Measurements from ENCODE around the gene RCOR2.

DNA sequence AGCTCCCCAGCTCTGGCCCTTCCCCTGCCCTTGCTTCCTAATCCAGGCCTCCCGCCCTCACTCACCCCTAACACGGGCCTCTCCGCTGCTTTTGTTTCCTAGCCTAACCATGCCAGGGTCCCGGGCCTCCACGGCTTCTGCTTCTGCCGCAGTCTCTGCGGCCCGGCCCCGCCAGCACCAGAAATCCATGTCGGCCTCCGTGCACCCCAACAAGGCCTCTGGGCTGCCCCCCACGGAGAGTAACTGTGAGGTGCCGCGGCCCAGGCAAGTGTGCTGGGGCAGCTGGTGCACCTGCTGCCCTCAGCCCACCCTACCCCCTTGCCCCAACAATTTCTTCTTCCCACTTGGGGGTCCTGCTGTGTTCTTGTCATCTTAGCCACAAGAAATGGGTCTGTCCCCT, 13.1 kb downstream of the RCOR2 start:
- TF ChIP-seq, protein P1, sequence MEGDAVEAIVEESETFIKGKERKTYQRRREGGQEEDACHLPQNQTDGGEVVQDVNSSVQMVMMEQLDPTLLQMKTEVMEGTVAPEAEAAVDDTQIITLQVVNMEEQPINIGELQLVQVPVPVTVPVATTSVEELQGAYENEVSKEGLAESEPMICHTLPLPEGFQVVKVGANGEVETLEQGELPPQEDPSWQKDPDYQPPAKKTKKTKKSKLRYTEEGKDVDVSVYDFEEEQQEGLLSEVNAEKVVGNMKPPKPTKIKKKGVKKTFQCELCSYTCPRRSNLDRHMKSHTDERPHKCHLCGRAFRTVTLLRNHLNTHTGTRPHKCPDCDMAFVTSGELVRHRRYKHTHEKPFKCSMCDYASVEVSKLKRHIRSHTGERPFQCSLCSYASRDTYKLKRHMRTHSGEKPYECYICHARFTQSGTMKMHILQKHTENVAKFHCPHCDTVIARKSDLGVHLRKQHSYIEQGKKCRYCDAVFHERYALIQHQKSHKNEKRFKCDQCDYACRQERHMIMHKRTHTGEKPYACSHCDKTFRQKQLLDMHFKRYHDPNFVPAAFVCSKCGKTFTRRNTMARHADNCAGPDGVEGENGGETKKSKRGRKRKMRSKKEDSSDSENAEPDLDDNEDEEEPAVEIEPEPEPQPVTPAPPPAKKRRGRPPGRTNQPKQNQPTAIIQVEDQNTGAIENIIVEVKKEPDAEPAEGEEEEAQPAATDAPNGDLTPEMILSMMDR (IDR thresholded peaks at IDR 0.05): no peak
- TF ChIP-seq ATF6 (CRISPR knock-in tag; IDR thresholded peaks at IDR 0.05): no peak
- TF ChIP-seq RELA (CRISPR knock-in tag; IDR thresholded peaks at IDR 0.05; ENCODE audit: borderline replicate concordance): no peak
- TF ChIP-seq ESRRA (CRISPR knock-in tag; IDR thresholded peaks at IDR 0.05; ENCODE audit: borderline replicate concordance): no peak
- no peak for TF ChIP-seq ZNF263 (CRISPR knock-in tag; IDR thresholded peaks at IDR 0.05; ENCODE audit: low read depth)
- TF ChIP-seq NR2C2 (CRISPR knock-in tag; IDR thresholded peaks at IDR 0.05): no peak
- TF ChIP-seq CREB1 (CRISPR knock-in tag; IDR thresholded peaks at IDR 0.05): no peak
- TF ChIP-seq, protein P2, sequence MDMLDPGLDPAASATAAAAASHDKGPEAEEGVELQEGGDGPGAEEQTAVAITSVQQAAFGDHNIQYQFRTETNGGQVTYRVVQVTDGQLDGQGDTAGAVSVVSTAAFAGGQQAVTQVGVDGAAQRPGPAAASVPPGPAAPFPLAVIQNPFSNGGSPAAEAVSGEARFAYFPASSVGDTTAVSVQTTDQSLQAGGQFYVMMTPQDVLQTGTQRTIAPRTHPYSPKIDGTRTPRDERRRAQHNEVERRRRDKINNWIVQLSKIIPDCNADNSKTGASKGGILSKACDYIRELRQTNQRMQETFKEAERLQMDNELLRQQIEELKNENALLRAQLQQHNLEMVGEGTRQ (CRISPR knock-in tag; IDR thresholded peaks at IDR 0.05): no peak
